Esophagus squamous epithelium (tissue), 5 donors: ENCODE results near the gene RNF17. TPM values are rescaled to one million over a fixed set of nuclear protein-coding genes. Genes with fewer than 3 reads are reported as not detected.
"Not testable (repeated sequence)": the region's sequence is repeated elsewhere in the genome, so short reads cannot be mapped to it uniquely, and the experiment has no call there.

Experiments
- DNase-seq: peaks from one replicate; lab custom pipeline; 2025; lab: John Stamatoyannopoulos, UW
- H3K27ac ChIP-seq, 4 donors: fragments of 200-600 bp; sonication (generic); one replicate each; pipeline ENCODE4 v1.5.1; 2016 to 2019; ENCODE audit warnings: mild to moderate bottlenecking in 1 of 4
- H3K27me3 ChIP-seq, 4 donors: fragments of 200-600 bp; sonication (generic); 1 replicate in 3 of 4; 2 replicates in 1 of 4; pipeline versions ENCODE4 v1.5.1 to v1.6.0; 2017 to 2021; ENCODE audit warnings: antibody characterized with exemption in 1 of 4
- H3K36me3 ChIP-seq, 3 donors: fragments of 200-600 bp; sonication (generic); one replicate each; pipeline ENCODE4 v1.5.1; 2016 to 2019
- H3K4me1 ChIP-seq, 3 donors: fragments of 200-600 bp; sonication (generic); one replicate each; pipeline ENCODE4 v1.5.1; 2017 to 2019
- H3K4me3 ChIP-seq, 4 donors: fragments of 200-600 bp; sonication (generic); 1 replicate in 3 of 4; 2 replicates in 1 of 4; pipeline ENCODE4 v1.5.1; 2016 to 2019; ENCODE audit warnings: mild to moderate bottlenecking in 2 of 4, moderate library complexity in 1 of 4
- H3K9me3 ChIP-seq, 3 donors: fragments of 200-600 bp; sonication (generic); one replicate each; pipeline ENCODE4 v1.5.1; 2016 to 2019
- CTCF ChIP-seq, 6 experiments: fragments of 450-650 bp in 4 of 6; fragments of 200-600 bp in 2 of 6; sonication (generic) in 2 of 6; IDR thresholded peaks; one replicate each; pipeline ENCODE4 v1.5.1; 2016 to 2019; ENCODE audit warnings: antibody characterized with exemption in 6 of 6, mild to moderate bottlenecking in 4 of 6, moderate library complexity in 4 of 6
- POLR2A ChIP-seq, 4 donors: fragments of 450-650 bp; IDR thresholded peaks; one replicate each; pipeline ENCODE4 v1.6.1; 2017; ENCODE audit warnings: antibody characterized with exemption in 4 of 4, mild to moderate bottlenecking in 4 of 4, moderate library complexity in 3 of 4
- WGBS, 2 donors: methylation state at CpG; one replicate each; pipeline ENCODE4 v1.1.5; 2018; 5-methylcytosine and 5-hydroxymethylcytosine counted together
- intact Hi-C: fragments of 100-400 bp; cut with DNase I; formaldehyde crosslinking; loops from one replicate; pipeline ENCODE4 v1.15.0; 2022
- total RNA-seq, 4 donors: library from RNA; depleted of rRNA; stranded (reverse); fragments of >200 nt; gene quantifications; one replicate each; pipeline ENCODE4 v1.1.0, GENCODE V29; 2016
- donor health status: DM: yes; HTN: yes; CAD: no.

The RNF17 gene
- total RNA-seq, 4 donors from 2014 or later = 0.38 TPM; not detected in 3

GRCh38 chr13:24834902-24835510 is 71.0 kb downstream of the RNF17 start:
- TF ChIP-seq CTCF (IDR thresholded peaks at IDR 0.05) = no peak
- TF ChIP-seq POLR2A (IDR thresholded peaks at IDR 0.05) = no peak
- Histone ChIP-seq H3K27me3 (no peaks in the 10 kb centered on the region), H3K27ac (no peak overlapping the region), H3K36me3 (no peaks in the 10 kb centered on the region), H3K9me3 (no peaks in the 10 kb centered on the region), H3K4me1 (no peaks in the 10 kb centered on the region), H3K4me3 (no peak overlapping the region)
- no peak for DNase-seq
- intact Hi-C loops = no loop called here
- 88 to 90% methylated on average over 7 to 8 of the region's 9 CpGs for WGBS, 2 donors

DNA sequence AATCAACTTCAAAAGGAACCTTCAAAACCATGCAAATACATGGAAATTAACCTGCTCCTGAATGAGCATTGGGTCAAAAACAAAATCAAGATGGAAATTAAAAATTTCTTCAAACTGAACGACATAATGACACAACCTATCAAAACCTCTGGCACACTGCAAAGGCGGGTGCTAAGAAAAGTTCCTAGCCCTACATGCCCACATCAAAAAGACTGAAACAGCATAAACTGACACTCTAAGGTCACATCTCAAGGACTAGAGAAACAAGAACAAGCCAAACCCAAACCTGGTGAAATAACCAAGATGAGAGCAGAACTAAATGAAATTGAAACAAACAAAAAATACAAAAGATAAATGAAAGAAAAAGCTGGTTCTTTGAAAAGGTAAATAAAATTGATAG is 73.6 kb downstream of the RNF17 start:
- DNase-seq, H3K27ac ChIP-seq, H3K4me3 ChIP-seq, H3K27me3 ChIP-seq, H3K36me3 ChIP-seq, H3K4me1 ChIP-seq, intact Hi-C loops, H3K9me3 ChIP-seq: not testable (repeated sequence)
- WGBS, 2 donors = 65% methylated on average over 2 of the region's 2 CpGs

DNA sequence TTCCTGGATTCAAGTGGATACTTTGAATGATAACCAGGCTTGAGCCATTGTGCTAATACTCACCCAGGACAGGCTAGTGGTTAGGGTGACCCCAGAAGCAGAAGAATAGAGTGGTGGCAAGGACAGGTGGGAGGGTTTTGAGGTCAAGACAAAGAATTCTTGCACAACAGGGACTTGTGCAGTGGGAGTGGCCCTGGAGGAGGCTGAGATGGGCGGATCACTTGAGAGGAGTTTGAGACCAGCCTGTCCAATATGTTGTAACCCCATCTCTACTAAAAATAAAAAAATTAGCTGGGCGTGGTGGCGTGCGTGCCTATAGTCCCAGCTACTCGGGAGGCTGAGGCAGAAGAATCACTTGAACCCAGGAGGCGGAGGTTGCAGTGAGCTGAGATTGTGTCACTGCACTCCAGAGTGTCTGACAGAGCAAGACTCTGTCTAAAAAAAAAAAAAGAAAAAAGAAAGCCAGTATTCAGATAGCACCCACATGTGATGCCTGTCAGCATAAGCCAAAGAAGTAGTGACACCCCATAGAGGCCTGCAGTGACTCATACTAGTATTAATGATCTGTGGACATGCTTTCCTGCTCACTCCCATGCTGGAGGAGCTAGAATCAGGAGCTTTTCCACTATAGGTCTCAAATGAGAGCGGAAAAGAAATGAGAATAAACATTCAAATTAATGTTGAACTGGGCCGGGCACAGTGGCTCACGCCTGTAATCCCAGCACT is 78.7 kb downstream of the RNF17 start:
- Histone ChIP-seq H3K4me1 (no peaks in the 10 kb centered on the region), H3K27me3 (no peaks in the 10 kb centered on the region), H3K27ac (no peak overlapping the region), H3K9me3 (no peaks in the 10 kb centered on the region), H3K36me3 (no peaks in the 10 kb centered on the region), H3K4me3 (no peak overlapping the region)
- DNase-seq = no peak
- WGBS, 2 donors = 78 to 84% methylated on average over 6 to 8 of the region's 9 CpGs
- intact Hi-C loops = no loop called here
- TF ChIP-seq POLR2A (IDR thresholded peaks at IDR 0.05) (no peak), CTCF (IDR thresholded peaks at IDR 0.05) (no peak)

DNA sequence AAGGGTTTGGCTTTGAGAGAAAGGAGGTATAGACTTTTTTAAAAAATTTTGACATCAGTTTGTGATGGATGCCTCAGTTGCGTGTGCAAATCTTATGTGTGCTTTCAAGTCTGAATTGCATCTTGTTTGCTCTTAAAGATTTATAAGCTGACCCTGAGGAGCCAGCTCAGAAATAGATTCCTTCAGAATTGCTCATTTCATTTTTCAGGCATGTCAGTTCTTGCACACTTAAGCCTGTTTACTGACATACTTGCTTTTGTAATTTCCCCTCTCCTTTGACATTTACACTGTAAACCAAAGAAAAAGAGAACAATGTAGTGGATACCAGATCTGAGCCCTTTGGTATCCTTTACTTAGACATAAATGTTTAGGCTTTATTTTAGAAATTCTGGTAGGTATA is 87.6 kb downstream of the RNF17 start:
- no peaks in the 10 kb centered on the region for H3K36me3 ChIP-seq
- peak overlapping the region; percentile 5 to 74 (median 56) for H3K27ac ChIP-seq
- WGBS, 2 donors = 14 to 21% methylated on average over 1 of the region's 1 CpG
- no peak overlapping the region for H3K4me3 ChIP-seq
- TF ChIP-seq POLR2A (IDR thresholded peaks at IDR 0.05) (no peak), CTCF (IDR thresholded peaks at IDR 0.05) (no peak)
- DNase-seq = no peak
- peaks cover 0 to 21% (median 13%) of the 10 kb centered on the region in 3 donors for H3K4me1 ChIP-seq
- no peaks in the 10 kb centered on the region for H3K9me3 ChIP-seq
- no peaks in the 10 kb centered on the region for H3K27me3 ChIP-seq
- intact Hi-C loops = no loop called here

- DNase-seq = no peak
Observed at GRCh38 chr13:24854311-24854710, 90.3 kb downstream of the RNF17 start.

More at GRCh38 chr13:24854311-24854710, 90.3 kb downstream of the RNF17 start:
- Histone ChIP-seq H3K9me3 (no peaks in the 10 kb centered on the region), H3K27me3 (no peaks in the 10 kb centered on the region), H3K4me3 (no peak overlapping the region), H3K4me1 (peaks cover 0 to 21% (median 13%) of the 10 kb centered on the region in 3 donors), H3K27ac (no peak overlapping the region), H3K36me3 (no peaks in the 10 kb centered on the region)
- intact Hi-C loops = no loop called here
- TF ChIP-seq CTCF (IDR thresholded peaks at IDR 0.05) (no peak), POLR2A (IDR thresholded peaks at IDR 0.05) (no peak)
